Ovary (tissue), 9 donors: ENCODE results near the gene AMACR. TPM values are rescaled to one million over a fixed set of nuclear protein-coding genes. Genes with fewer than 3 reads are reported as not detected.

Experiments used
- DNase-seq, 5 donors: peaks; one replicate each; pipeline ENCODE4 v3.0.0-alpha.2; 2019 to 2020
- H3K27ac ChIP-seq, 2 donors: fragments of 200-600 bp; one replicate each; pipeline versions ENCODE4 v1.5.1 to v1.8.0; 2019 to 2022
- H3K27me3 ChIP-seq: fragments of 200-600 bp; one replicate; pipeline ENCODE4 v1.8.0; 2022
- H3K36me3 ChIP-seq: fragments of 200-600 bp; sonication (generic); one replicate; pipeline ENCODE4 v1.5.1; 2019
- H3K4me1 ChIP-seq: one replicate; pipeline ENCODE4 v1.8.1; 2013; ENCODE audit warnings: mild to moderate bottlenecking, moderate library complexity; ENCODE audit not compliant: insufficient read depth
- H3K4me3 ChIP-seq: fragments of 200-600 bp; sonication (generic); one replicate; pipeline ENCODE4 v1.5.1; 2017
- H3K9me3 ChIP-seq, 2 donors: fragments of 200-600 bp in 1 of 2; sonication (generic) in 1 of 2; one replicate each; pipeline versions ENCODE4 v1.5.1 to v1.8.1; 2013 to 2019; ENCODE audit warnings: mild to moderate bottlenecking in 1 of 2, moderate library complexity in 1 of 2
- CTCF ChIP-seq, 3 donors: fragments of 450-650 bp in 2 of 3; fragments of 200-600 bp in 1 of 3; IDR thresholded peaks; one replicate each; pipeline versions ENCODE4 v1.5.1 to v1.8.0; 2016 to 2022; ENCODE audit warnings: antibody characterized with exemption in 3 of 3, mild to moderate bottlenecking in 1 of 3
- EP300 ChIP-seq: sonication (generic); formaldehyde crosslinking; IDR thresholded peaks from one replicate; pipeline ENCODE4 v1.6.1; 2017; ENCODE audit warnings: antibody characterized with exemption
- POLR2A ChIP-seq: fragments of 450-650 bp; IDR thresholded peaks from one replicate; pipeline ENCODE4 v1.6.1; 2017; ENCODE audit warnings: antibody characterized with exemption, mild to moderate bottlenecking, moderate library complexity
- WGBS, 3 donors: extraction: QIAGEN DNeasy Blood & Tissue Kit in 1 of 3; methylation state at CpG; one replicate each; pipeline versions ENCODE4 v1.1.5 to v1.1.7; 2013 to 2017; 5-methylcytosine and 5-hydroxymethylcytosine counted together
- intact Hi-C, 4 donors: fragments of 100-400 bp; cut with DNase I; formaldehyde crosslinking; loops; one replicate each; pipeline versions ENCODE4 v1.11.0 to v1.15.1; 2022 to 2023
- polyA plus RNA-seq, 2 donors: library from polyadenylated mRNA; stranded (reverse); fragments of 200-250 nt in 1 of 2; fragments of 350-450 nt in 1 of 2; fragmentation: Illumina TruSeq in 1 of 2; extraction: RNeasy Lipid Tissue Mini Kit (QIAGEN cat#74804) in 1 of 2; gene quantifications; one replicate each; pipeline ENCODE4 v1.2.3, GENCODE V29; 2013 to 2014
- total RNA-seq, 7 donors: library from RNA; depleted of rRNA in 2 of 7; stranded (reverse); fragments of >200 nt in 2 of 7; fragmentation: NEBNext Ultra II Directional in 3 of 7; extraction: Animal tissue kit (Norgen Biotek cat#: 25700) in 3 of 7; gene quantifications; one replicate each; pipeline versions ENCODE4 v1.1.0 to v1.2.4, GENCODE V29; 2016 to 2023
- donor health status: DM: no; HTN: no; CAD: no; lungs with moderate emphysema.
- donor health status: DM: no; HTN: no; CAD: no.
- donor health status: Bipolar disorder and iron deficiency.
- donor health status: DM: yes; HTN: yes; CAD: no.
- donor health status: DM: no; HTN: no; CAD: no.
- donor health status: DM: yes; HTN: yes; CAD: no.

The AMACR gene
- total and polyA plus RNA-seq, 9 donors, result 3.9 to 13.4 (median 7.8) TPM

- H3K27ac ChIP-seq, result no peak overlapping the region
- peaks cover 5% of the 10 kb centered on the region for H3K4me1 ChIP-seq
- intact Hi-C loops, result no loop called here
- H3K4me3 ChIP-seq, result no peak overlapping the region
- H3K36me3 ChIP-seq, result no peaks in the 10 kb centered on the region
- TF ChIP-seq EP300 (no peak), POLR2A (no peak), CTCF (IDR thresholded peaks at IDR 0.05) (no peak)
- DNase-seq, result no peak
- H3K9me3 ChIP-seq, result no peaks in the 10 kb centered on the region
- H3K27me3 ChIP-seq, result no peaks in the 10 kb centered on the region
These were observed 40.1 kb upstream of the AMACR start for GRCh38 chr5:34047774-34048572.

GRCh38 chr5:34047143-34047542 is 39.3 kb upstream of the AMACR start:
- TF ChIP-seq CTCF (IDR thresholded peaks at IDR 0.05) (no peak), EP300 (no peak), POLR2A (no peak)
- H3K36me3 ChIP-seq, result no peaks in the 10 kb centered on the region
- intact Hi-C loops, result no loop called here
- no peak for DNase-seq
- no peaks in the 10 kb centered on the region for H3K27me3 ChIP-seq
- WGBS, 3 donors, result 78 to 86% (median 83%) methylated on average over 4 of the region's 4 CpGs
- H3K4me3 ChIP-seq, result no peak overlapping the region
- no peak overlapping the region for H3K27ac ChIP-seq
- H3K9me3 ChIP-seq, result no peaks in the 10 kb centered on the region
- peaks cover 8% of the 10 kb centered on the region for H3K4me1 ChIP-seq

GRCh38 chr5:34045996-34046395 is 38.1 kb upstream of the AMACR start:
- H3K4me3 ChIP-seq, result no peak overlapping the region
- no peak overlapping the region for H3K27ac ChIP-seq
- intact Hi-C loops, result no loop called here
- peaks cover 8% of the 10 kb centered on the region for H3K4me1 ChIP-seq
- H3K9me3 ChIP-seq, result no peaks in the 10 kb centered on the region
- TF ChIP-seq POLR2A (no peak), EP300 (no peak), CTCF (IDR thresholded peaks at IDR 0.05) (no peak)
- no peaks in the 10 kb centered on the region for H3K27me3 ChIP-seq
- no peaks in the 10 kb centered on the region for H3K36me3 ChIP-seq
- no peak for DNase-seq

GRCh38 chr5:34045023-34045422 is 37.2 kb upstream of the AMACR start:
- WGBS, 3 donors, result 54 to 75% (median 70%) methylated on average over 3 of the region's 3 CpGs
- Histone ChIP-seq H3K27ac (no peak overlapping the region), H3K9me3 (no peaks in the 10 kb centered on the region), H3K36me3 (no peaks in the 10 kb centered on the region), H3K4me3 (no peak overlapping the region), H3K27me3 (no peaks in the 10 kb centered on the region), H3K4me1 (peaks cover 8% of the 10 kb centered on the region)
- intact Hi-C loops, result no loop called here
- TF ChIP-seq POLR2A, result no peak
- TF ChIP-seq EP300, result no peak
- TF ChIP-seq CTCF (IDR thresholded peaks at IDR 0.05), result no peak
- no peak for DNase-seq
